Bronchial epithelial cell (primary cell): ENCODE results near the gene KCNT2. TPM values are rescaled to one million over a fixed set of nuclear protein-coding genes. Genes with fewer than 3 reads are reported as not detected.

ENCODE experiments used
- DNase-seq: peaks from one replicate; pipeline ENCODE4 v3.0.0-alpha.2; 2010; ENCODE audit warnings: low read depth
- FAIRE-seq: peaks from 2 replicates; lab custom pipeline; 2011; peaks lifted over from hg19 to GRCh38; lab: Jason Lieb, UNC
- H3K27me3 ChIP-seq: 2 replicates; pipeline ENCODE4 v1.5.1; 2011; ENCODE audit warnings: low read length; ENCODE audit not compliant: control insufficient read depth, insufficient read depth
- H3K36me3 ChIP-seq: 2 replicates; pipeline ENCODE4 v1.5.1; 2011; ENCODE audit warnings: low read length; ENCODE audit not compliant: control insufficient read depth, insufficient read depth
- H3K4me3 ChIP-seq: 2 replicates; pipeline ENCODE4 v1.5.1; 2011; ENCODE audit warnings: mild to moderate bottlenecking, low read depth, low read length, control low read depth
- CTCF ChIP-seq: IDR thresholded peaks from 2 replicates; pipeline ENCODE4 v1.5.1; 2011; ENCODE audit warnings: mild to moderate bottlenecking, moderate library complexity, low read length, control low read depth, inconsistent platforms; ENCODE audit not compliant: insufficient read depth, severe bottlenecking
- total RNA-seq: library from RNA; depleted of rRNA; stranded (reverse); fragments of >200 nt; gene quantifications from 2 replicates; pipeline ENCODE4 v1.2.1, GENCODE V29; 2014

Gene KCNT2
- total RNA-seq, 1 donor from 2014 or later: under 0.01 TPM

- Histone ChIP-seq H3K4me3 (no peak overlapping the region), H3K36me3 (no peaks in the 10 kb centered on the region), H3K27me3 (no peaks in the 10 kb centered on the region)
- DNase-seq (no peak), FAIRE-seq (no peak)
- no peak for TF ChIP-seq CTCF
Measured at GRCh38 chr1:196403803-196404690, 204.2 kb downstream of the KCNT2 start.

- Histone ChIP-seq H3K4me3 (no peak overlapping the region), H3K36me3 (no peaks in the 10 kb centered on the region), H3K27me3 (no peaks in the 10 kb centered on the region)
- DNase-seq (no peak), FAIRE-seq (no peak)
- TF ChIP-seq CTCF: no peak
Measured at GRCh38 chr1:196401891-196402290, 206.3 kb downstream of the KCNT2 start.

- H3K27me3 ChIP-seq: no peaks in the 10 kb centered on the region
- H3K4me3 ChIP-seq: no peak overlapping the region
- H3K36me3 ChIP-seq: no peaks in the 10 kb centered on the region
- no peak for TF ChIP-seq CTCF
- no peak for FAIRE-seq
- DNase-seq: no peak
Measured at GRCh38 chr1:196401452-196401833, 206.8 kb downstream of the KCNT2 start.

- FAIRE-seq: no peak
- no peak overlapping the region for H3K4me3 ChIP-seq
- no peak for TF ChIP-seq CTCF
Measured at GRCh38 chr1:196400478-196401451, 207.5 kb downstream of the KCNT2 start.

GRCh38 chr1:196399713-196400112, 208.5 kb downstream of the KCNT2 start:
- DNase-seq (no peak), FAIRE-seq (no peak)
- no peaks in the 10 kb centered on the region for H3K27me3 ChIP-seq
- H3K36me3 ChIP-seq: no peaks in the 10 kb centered on the region
- no peak overlapping the region for H3K4me3 ChIP-seq
- TF ChIP-seq CTCF: no peak

More at GRCh38 chr1:196400478-196401451, 207.5 kb downstream of the KCNT2 start:
- peak; percentile 80 for DNase-seq
- H3K27me3 ChIP-seq: no peaks in the 10 kb centered on the region
- H3K36me3 ChIP-seq: no peaks in the 10 kb centered on the region
